ENCODE measurements around the gene STX12. TPM values are rescaled to one million over a fixed set of nuclear protein-coding genes. Genes with fewer than 3 reads are reported as not detected.

The STX12 gene
- 32.9 and 37.6 TPM in 2 replicates for polyA plus RNA-seq (2014; cell fraction: cytosol; rRNA removed)
- 22.9 and 28.5 TPM in 2 replicates for polyA plus RNA-seq (2014; cell fraction: nucleus; rRNA removed)

DNA sequence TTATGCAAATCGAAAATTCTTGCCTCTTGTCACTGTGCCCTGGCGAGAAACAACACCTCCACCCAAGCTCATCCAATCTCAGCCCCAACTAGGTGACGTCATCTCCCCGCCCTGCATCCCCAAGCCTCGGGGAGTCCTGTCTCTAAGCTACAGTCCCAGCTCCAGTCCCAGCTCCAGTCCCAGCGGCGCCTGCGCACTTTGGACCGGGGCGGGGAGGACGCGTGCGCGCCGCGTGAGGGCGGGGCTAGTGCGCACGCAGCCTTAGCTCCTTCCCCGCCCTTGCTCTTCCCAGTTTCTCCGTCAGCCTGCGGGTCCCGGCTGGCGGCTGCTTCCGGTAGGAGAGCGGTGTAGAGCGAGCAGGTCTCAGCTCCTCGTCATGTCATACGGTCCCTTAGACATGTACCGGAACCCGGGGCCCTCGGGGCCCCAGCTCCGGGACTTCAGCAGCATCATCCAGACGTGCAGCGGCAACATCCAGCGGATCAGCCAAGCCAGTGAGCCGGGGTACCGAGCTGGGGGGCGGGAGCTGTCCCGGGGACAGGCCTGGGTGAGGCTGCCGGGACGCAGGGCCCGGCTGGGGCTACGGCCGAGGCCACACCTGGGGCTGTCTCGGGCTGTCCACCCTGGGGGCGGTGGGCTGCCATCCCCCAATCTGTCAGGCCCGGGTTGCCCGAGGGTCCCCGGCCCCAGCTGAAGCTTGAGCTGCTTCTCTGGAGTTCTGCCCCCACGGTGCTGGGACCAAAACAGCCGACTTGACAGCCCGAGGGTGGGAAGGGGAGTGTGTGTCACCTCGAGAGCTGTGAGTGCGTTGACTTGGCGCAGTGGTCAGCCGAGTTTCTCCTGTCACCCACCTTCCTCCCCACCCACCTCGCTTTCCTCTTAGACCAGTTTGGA lies at the start of gene STX12:
TSS of gene STX12 (plus strand) at position 288 of the 894 bp plus-strand sequence. CDS start at position 377, 89 bp downstream.
- peak; percentile 96 for DNase-seq (ENCODE audit: low spot score)

DNA sequence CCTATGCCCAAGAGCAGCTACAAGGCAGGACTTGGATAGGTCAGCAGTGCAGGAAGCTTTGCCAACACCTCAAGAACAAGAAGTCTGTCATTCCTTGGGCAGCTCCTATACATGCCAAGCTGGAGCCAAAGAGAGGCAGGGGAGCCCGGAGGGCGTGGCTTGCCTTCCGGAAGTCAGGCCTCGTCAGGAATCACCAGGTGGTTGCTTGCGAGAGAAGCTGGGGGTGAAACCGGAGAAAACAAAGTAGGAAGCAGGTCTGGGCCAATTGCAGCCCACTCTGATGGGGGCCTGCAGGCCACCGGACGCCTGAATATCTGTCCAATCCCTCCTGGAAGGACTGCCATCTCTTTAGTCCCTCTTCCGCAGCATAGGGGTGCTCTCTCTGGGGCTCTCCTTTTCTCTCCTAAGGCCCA lies 48.1 kb upstream of the STX12 start:
- DNase-seq (ENCODE audit: low spot score) = peak; percentile 71

DNA sequence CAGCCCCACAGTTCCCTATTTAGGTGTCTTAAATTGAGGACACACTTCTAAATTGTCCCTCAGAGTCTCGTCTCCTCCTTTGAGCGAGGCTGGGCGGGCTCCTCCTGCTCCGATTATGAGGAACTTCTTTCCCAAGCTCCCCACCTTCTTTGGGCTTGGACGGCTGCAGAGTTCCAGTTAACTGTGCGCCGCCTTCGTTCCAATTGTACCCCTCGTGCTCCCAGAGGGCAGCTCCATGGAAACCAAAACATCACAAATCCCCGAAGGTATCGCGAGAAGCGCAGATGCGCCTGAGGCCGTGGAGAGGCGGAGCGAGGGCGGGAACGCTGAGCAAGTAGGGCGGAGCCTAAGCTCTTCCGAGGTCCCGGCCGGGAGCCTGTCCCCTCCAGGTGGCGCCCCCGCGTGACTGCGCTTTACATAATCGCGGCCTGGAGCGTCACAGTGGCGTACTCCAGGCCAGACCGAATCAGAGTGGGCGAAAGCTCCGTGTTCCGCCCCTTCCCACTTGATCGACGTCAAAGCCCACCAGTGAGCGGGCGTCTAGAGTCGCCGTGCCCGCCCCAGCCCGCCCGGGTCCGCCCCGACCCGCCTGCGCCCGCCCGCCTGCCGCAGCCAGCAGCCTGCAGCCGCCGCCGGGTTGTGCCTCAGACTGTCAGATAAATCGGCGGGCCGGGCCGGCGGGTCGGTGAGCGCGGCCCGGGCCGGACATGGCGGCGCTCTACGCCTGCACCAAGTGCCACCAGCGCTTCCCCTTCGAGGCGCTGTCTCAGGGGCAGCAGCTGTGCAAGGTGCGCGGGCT lies 47.4 kb upstream of the STX12 start, which contains the start of gene FAM76A:
TSS of gene FAM76A (plus strand) at position 588 of the 799 bp plus-strand sequence. CDS start at position 708, 120 bp downstream.
- peak; percentile 98 for DNase-seq (ENCODE audit: low spot score)

DNA sequence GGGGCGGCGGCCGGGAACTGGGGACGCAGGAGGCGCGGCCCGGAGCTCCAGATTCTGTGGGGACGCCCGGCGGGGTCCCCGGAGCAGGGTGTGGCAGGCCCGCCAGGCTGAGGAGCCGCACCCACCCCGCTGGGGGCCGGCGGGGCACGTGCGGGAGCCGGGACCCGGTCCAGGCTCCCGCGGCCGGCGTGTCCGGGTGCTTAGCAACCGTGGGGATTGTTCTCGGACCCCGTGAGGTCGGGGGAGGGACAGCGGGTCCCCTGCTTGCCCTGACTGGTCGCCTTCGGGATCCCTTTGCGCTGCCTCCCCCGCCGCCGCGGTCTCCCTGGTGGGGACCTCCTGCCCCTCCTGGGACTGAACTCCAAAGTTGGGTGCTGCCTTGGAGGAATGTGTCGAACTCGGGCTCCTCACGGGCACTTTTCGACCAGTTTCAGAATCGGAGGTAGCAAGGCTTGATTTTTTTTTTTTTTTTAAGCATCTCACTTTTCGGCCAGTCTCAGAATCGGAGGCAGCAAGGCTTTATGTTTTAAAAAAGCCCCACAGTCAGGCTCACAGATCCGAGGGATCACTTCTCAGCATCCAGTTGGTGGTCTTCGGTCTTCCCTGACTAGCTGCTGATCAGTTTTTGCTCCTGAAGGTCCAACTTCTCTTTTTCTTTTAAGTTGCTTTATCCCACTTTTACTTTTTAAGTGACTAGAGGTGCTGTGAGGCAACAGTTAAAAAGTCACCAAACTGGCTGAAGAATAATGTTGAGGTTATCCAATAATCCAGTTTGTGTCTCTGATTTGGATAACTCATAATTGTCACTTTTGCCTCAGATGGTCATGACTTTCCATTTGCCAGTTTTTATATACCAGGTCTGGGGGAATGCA lies 46.6 kb upstream of the STX12 start:
- DNase-seq (ENCODE audit: low spot score) = peak; percentile 45

DNA sequence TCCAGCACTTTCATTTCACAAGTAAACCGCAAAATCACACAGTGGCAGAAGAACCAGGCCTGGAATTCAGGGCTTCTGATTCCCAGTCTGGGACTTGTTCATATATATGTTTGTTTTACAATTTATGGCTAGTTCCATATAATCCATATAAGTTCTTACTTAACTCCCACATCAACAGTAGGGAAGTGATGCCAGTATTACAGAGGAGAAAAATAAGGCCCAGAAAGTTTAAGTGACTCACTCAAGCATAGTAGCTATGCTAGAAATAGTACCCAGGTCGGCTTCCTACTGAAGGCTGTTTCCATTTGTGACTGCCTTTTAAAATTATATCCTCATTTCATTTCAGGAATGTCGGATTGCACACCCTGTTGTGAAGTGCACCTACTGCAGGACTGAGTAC lies 45.9 kb upstream of the STX12 start:
- no peak for DNase-seq (ENCODE audit: low spot score)

DNA sequence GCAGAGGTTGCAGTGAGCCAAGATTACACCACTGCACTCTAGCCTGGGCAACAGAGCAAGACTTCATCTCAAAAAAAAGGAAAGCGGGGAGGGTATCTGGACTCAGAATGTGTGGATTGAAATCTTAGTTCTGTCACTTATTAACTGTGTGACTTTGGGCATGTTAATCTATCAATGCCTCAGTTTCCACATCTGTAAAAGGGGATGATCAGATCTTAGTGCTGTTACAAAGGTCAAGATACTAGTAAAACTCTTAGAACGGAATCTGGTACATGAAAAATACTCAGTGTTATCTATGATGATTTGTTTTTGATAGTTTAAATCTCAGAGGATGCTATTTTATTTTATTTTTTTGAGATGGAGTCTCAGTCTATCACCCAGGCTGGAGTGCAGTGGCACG lies 36.8 kb upstream of the STX12 start:
- DNase-seq (ENCODE audit: low spot score) = no peak

DNA sequence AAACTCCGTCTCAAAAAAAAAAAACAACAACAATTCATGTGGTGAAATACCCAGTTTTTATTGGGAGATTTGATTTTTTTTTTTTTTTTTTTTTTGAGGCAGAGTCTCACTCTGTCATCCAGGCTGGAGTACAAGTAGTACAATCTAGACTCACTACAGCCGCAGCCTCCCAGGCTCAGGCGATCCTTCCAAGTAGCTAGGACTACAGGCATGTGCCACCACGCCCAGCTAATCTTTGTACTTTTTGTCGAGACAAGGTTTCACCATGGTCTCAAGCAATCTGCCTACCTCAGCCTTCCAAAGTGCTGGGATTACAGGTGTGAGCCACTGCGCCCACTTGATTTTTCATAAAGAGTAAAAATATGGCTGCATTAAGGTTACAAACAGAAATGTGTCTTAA lies 31.9 kb upstream of the STX12 start:
- no peak for DNase-seq (ENCODE audit: low spot score)

DNA sequence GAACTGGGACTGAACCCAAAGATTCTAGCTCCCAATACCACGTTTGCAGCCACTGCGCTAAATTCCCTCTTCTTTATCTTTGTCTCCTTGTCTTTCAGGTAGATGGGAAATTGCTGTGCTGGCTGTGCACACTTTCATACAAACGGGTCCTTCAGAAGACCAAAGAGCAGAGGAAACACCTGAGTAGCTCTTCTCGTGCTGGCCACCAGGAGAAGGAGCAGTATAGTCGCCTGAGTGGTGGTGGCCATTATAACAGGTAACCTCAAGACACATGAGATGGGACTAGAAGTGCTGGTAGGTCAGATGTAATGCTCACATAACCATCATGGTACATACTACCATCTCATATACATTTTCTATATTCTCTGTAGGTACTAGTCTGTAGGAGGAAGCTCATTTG lies 28.5 kb upstream of the STX12 start:
- no peak for DNase-seq (ENCODE audit: low spot score)

DNA sequence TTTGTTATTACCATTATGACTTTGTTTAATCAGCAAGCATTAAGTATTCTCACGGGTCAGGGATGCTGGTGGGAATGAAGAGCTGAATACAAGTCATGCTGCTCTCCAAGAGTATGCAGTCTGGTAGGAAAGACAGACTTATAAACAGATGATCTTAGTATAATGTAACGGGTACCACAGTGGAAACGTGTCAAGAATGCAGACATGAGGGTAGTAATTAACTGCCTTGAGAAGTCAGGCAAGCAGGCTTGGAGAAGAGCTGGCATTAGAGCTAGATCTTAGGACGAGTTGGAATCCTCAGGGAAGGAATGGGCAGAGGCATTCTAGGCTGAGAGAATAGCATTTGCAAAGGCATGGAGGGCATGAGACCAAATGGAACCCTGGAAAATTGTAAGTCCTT lies 27.6 kb upstream of the STX12 start:
- DNase-seq (ENCODE audit: low spot score) = no peak

DNA sequence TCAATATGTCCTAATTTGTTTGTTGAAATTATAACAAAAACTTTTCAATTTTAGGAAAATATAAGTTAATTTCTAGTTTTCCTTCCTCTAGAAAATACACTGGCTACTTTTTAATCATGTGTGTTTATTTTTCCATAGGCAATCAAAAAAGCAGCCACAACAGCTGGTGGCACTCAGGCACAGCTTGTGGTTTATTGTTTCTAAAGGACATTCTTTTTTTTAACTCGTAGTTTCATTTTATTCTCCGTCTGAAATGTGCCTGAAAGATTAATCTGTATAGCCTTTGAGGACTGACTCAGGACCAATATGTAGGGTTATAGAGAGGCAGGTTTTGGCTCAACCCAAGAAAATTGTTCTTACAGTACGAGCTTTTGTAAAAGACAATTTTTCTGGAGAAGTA lies 20.7 kb upstream of the STX12 start:
- DNase-seq (ENCODE audit: low spot score) = no peak

DNA sequence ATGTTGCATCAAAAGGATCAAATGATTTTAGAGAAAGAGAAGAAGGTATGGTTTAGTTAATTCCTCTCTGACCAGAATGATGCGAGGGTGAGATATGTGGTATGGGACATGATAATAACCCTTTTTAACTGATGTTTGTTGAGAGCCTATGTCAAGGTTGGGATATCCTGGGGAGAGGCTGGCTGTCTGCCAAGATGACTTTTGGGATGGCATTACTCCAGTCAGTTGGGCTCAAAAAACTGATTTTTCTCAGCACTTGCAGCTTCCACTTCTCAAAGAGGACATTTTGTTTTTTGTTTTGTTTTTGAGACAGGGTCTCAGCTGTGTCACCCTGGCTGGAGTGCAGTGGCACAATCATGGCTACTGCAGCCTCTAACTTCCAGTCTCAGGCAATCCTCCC lies 17.7 kb upstream of the STX12 start:
- no peak for DNase-seq (ENCODE audit: low spot score)

DNA sequence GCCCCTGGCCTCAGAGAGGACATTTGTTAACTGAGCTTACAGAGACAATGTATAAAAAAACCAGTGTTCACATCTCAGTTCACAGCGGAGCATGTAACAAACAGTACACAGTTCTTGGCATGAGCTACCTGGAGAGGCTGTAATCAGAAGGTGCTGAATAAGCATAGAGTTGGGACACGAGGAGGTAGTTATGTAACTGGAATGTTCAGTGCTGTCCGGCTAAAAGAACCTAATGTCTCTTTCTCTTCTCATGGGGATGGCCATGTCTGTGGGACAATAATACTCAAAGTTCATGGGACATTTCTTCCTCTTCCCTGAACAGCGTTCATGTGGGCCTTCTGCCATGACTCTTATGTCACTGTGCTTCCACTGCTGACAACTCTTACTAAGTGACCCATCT lies 17.2 kb upstream of the STX12 start:
- no peak for DNase-seq (ENCODE audit: low spot score)

DNA sequence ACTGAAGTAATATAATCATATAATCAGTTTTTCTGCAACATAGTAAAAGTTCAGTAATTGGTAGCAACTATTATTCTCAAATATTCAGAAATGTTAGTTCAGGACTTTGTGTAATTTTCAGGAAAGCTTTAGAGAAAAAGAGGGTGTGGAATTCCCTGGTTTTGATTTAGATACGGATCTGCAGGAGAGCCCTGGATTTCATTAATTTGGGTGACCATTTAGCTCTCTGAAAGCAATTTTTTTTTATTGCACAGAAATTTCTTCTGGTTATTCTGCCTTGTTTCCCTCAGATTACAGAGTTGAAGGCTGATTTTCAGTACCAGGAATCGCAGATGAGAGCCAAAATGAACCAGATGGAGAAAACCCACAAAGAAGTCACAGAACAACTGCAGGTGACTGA lies 13.8 kb upstream of the STX12 start:
- DNase-seq (ENCODE audit: low spot score) = no peak

DNA sequence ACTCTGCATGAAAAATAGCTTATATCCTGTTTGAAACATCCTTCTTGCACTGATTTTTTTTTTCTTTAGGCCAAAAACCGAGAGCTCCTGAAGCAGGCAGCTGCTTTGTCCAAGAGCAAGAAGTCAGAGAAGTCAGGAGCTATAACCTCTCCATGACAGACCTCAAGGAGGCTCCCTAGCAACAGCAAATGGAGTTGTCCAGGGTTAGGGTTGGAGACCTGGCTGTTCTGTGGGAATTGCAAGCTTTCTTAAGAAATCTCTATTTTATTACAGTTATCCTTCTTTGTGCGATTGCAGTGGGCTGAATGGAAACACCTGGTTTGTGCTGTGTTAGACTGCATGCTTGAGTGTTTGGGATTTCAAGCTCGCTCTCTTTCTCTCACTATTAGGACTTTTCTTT lies 12.6 kb upstream of the STX12 start:
- DNase-seq (ENCODE audit: low spot score) = no peak

DNA sequence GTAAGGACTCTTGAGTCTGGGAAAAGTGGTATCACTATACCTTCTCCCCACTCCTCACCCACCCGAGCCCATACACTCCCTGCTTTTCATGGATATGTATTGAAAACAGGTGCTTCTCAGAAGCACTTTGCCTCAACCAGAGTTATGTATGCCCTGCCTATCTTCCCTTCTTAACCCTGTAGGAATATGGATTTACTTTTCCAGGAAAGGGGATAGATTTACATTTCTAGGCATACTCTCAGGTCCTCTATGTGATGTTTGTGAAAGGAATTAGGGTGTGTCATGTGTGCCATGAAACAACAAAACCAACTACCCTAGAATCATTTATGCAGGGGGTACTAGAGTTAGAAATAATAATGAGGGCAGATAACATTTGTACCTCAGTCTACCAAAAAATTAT lies 11.0 kb upstream of the STX12 start:
- DNase-seq (ENCODE audit: low spot score) = no peak

DNA sequence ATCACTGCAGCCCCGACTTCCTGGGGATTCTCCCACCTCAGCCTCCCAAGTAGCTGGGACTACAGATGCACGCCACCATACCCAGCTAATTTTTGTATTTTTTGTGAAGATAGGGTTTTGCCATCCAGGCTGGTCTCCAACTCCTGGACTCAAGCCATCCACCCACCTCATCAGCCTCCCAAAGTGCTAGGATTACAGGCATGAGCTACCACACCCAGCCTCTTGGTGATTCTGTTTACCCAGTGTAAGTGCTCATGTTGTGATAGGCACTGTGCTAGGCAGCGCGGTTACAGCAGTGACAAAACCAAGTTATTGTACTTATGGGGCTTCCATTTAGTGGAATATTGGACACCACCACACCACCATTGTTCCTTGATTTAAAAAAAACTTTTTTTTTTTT lies 9.7 kb upstream of the STX12 start:
- no peak for DNase-seq (ENCODE audit: low spot score)

DNA sequence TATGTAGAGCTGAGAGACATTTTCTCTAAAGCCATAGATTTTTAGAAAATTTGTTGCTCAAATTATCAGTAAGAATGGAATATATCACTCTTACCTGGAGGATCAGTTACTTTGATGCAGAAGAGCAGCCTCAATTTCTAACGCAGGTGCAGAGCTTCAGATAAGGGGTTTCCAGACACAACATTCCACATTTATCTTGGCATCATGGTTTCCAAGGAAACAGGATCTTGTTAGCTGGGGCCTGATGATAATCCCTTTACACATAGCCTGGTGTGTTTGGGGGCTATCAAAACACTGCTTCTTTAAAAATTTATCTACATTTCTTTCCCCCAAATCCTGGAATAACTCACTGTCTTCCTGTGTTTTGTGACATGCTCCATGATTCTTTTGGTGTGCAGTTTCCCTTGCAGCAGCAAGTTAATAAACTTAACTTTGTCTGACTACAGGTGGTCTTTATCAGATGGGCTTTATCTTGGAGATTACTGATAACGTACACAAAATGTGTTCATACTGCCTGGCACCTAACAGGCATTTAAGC lies 2.7 kb upstream of the STX12 start:
- DNase-seq (ENCODE audit: low spot score) = peak; percentile 83

DNA sequence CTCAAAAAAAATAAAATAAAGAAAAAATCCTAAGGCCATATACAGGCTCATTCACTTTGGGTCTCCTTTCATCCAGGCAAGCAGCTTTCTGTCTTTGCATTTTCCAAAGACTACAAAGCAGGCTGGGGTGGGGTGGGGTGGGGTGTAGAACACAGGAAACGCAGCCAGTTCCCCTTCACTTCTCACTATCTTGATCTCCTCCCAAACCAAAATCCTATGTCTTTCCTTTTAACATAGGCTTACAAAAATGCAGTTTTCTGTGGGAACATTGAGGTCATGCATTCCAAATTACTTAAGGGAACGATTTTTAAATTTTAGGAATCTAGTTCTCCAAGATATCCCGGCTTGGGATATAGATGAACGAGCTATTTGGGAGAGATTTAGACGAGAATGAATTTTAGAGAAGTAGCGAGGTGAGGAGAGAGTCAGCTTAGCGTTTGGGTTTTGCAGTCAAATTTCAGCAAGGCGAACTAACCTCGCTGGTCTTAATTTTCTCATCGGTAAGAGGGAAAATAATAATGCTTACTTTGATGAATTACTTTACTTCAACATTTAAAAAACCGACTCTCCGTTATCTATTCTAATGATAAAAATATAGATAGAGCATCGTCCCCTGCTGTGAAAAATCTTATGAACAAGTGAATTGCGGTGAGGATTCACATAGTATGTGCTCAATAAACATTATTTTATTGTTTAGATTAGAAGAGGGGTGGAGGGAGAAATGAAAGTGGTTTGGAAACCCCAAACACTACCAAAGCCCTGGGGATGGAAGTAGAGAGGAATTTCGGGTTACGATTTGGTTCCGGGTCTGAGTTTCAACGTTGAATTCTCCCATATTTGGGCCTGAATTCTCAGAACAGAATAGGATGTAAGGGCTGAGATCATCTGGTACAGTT lies 735 bp upstream of the STX12 start:
- DNase-seq (ENCODE audit: low spot score) = no peak

DNA sequence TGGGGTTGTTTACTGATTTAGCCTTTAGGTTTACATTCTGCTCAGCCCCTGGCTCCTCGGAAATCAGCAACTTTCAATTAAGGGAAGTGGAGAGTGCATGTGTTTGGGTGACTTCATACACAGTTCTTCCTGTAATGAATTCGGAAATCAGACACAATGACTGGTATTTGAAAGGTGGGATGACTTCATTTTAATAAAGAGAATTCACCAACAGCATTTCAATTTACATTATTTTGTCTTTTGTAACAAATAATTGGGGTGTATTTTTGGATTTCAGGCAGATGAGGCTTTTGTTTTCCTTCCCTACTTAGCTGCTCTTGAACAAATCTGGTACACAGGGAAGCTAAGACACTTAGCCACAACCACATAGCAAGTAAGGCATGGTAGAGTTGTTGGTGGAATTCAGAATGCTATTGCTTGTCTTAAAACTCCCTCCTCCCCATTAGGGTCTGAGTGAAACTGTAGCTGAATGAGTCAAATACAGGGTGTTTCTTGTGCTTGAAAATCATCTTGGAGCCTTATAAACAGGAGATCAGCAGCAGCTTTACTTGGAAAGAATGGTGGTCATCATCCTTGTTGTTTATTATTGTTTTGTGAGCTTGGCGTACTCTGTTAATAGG lies 917 bp downstream of the STX12 start:
- no peak for DNase-seq (ENCODE audit: low spot score)

DNA sequence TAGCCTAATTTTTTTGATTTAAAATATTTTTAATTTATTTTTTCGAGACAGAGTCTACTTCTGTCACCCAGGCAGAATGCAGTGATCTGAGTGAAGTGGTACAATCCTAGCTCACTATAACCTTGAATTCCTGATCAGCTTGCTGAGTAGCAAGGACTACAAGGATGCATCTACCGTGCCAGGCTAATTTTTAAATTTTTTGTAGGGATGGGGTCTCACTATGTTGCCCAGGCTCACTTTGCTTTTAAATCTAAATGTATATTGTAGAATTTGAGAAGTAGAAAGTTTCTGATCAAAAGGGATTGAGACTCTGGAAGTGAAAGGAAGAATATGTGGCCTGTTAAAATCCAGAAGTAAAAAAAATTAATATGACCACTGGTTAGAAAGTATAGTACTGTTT lies 1.6 kb downstream of the STX12 start:
- DNase-seq (ENCODE audit: low spot score) = no peak
